Measurements from ENCODE around the gene SUPT4H1. TPM values are rescaled to one million over a fixed set of nuclear protein-coding genes. Genes with fewer than 3 reads are reported as not detected.
A peak's percentile ranks its signal among the peaks of the same experiment; 100 is the strongest.

SUPT4H1 gene
- total RNA-seq, 5 donors from 2014 or later (not counting 1 experiment from before 2014, with no cell fraction given) = 40.5 to 77.3 (median 63.2) TPM

- H3K4me3 Mint-ChIP-seq = peak overlapping the region in 1 of 3 donors; percentile 5
- CTCF ChIA-PET = interaction anchor here (0.5 to 2.4 kb wide), 4 partner anchors 36 to 565 kb away, joined by 4 to 7 read pairs (median 5); no protein-coding TSS in a partner anchor
- H3K27ac ChIP-seq (ENCODE audit: low read length) = peak overlapping the region; percentile 40
Measured at GRCh38 chr17:58381124-58382035, 29.4 kb upstream of the SUPT4H1 start.

DNA sequence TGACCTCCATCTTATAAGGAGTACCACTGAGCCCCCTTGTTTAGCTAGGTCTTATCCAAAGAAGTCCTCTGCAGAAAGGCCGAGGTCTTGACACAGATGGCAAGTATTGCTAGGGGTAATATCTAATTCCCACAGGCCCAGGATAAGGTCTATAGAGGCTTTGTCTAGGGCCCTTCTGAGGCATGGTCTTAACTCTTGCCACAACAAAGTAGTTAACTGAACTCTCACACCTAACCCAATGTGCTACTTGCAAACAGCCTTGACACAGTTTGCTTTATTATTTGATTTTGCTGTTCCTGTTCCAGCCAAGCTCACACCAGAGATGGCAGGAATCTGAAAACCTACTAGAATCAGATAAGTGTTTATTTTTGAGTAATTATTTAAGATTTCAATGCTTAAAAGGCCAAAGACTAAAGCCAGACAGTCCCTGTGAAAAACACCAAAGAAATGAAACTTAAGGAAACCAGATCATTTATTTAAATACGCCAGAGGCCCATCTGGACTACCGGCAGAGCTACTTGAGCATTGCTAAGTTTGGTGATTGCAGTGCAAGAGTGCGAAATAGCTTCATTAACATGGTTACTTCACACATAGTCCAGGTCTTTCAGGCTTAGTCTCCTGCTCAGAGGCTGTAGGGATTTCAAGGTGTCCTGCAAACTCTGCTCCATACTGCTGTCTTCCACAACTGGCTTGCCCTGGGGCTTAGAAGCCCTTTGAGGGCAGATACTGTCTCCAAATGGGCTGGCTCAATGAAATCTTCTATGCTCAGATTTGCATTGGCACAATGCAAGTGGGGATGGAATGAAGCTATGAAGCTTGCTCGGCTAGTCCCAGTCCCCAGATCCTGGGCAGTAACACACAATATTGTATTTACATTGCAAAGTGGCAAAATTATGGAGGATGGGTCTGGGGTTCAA is 28.5 kb upstream of the SUPT4H1 start:
- no peaks in the 10 kb centered on the region for H3K27me3 ChIP-seq (replicated peaks in 1 of 2; ENCODE audit: control insufficient read depth in 2 of 2, extremely low read depth in 1 of 2, insufficient read depth in 2 of 2, low read length in 1 of 2)
- DNase-seq (no peak), ATAC-seq (replicated peaks in 1 of 4) (no peak)
- CTCF ChIA-PET = interaction anchor here in 1 of 2 donors (0.6 kb wide), 1 partner anchor 337 kb away, joined by 3 read pairs; no protein-coding TSS in a partner anchor
- WGBS (ENCODE audit: insufficient coverage) = no CpG with 5 or more reads among the region's 5 CpGs
- no peak overlapping the region for H3K27ac ChIP-seq (ENCODE audit: low read length)
- no peaks in the 10 kb centered on the region for H3K9me3 ChIP-seq
- Mint-ChIP-seq H3K4me1 (peaks cover 47 to 60% (median 55%) of the 10 kb centered on the region in 3 donors), H3K27ac (peak overlapping the region; percentile 24 to 47), H3K27me3 (no peaks in the 10 kb centered on the region), H3K9me3 (no peaks in the 10 kb centered on the region), H3K4me3 (no peak overlapping the region), H3K36me3 (no peaks in the 10 kb centered on the region)
- H3K36me3 ChIP-seq (ENCODE audit: control insufficient read depth in 2 of 2, extremely low read depth in 1 of 2, insufficient read depth in 1 of 2, low read length in 1 of 2) = no peaks in the 10 kb centered on the region
- H3K4me1 ChIP-seq (ENCODE audit: control insufficient read depth in 1 of 2, extremely low read depth in 1 of 2, insufficient read depth in 2 of 2, low read length in 2 of 2) = peaks cover 37 to 38% of the 10 kb centered on the region in 2 experiments
- POLR2A ChIA-PET = interaction anchor here in 1 of 2 donors (0.5 kb wide), 1 partner anchor 1236 kb away, joined by 3 read pairs; no protein-coding TSS in a partner anchor
- no peak overlapping the region for H3K4me3 ChIP-seq (ENCODE audit: control insufficient read depth in 1 of 2, extremely low read depth in 1 of 2, low read length in 1 of 2)

More at GRCh38 chr17:58381124-58382035, 29.4 kb upstream of the SUPT4H1 start:
- H3K36me3 Mint-ChIP-seq = no peaks in the 10 kb centered on the region
- DNase-seq (no peak), ATAC-seq (replicated peaks in 1 of 4) (no peak)
- peaks cover 47 to 60% (median 55%) of the 10 kb centered on the region in 3 donors for H3K4me1 Mint-ChIP-seq
- Histone ChIP-seq H3K36me3 (ENCODE audit: control insufficient read depth in 2 of 2, extremely low read depth in 1 of 2, insufficient read depth in 1 of 2, low read length in 1 of 2) (no peaks in the 10 kb centered on the region), H3K4me1 (ENCODE audit: control insufficient read depth in 1 of 2, extremely low read depth in 1 of 2, insufficient read depth in 2 of 2, low read length in 2 of 2) (peaks cover 37 to 38% of the 10 kb centered on the region in 2 experiments), H3K27me3 (replicated peaks in 1 of 2; ENCODE audit: control insufficient read depth in 2 of 2, extremely low read depth in 1 of 2, insufficient read depth in 2 of 2, low read length in 1 of 2) (no peaks in the 10 kb centered on the region), H3K4me3 (ENCODE audit: control insufficient read depth in 1 of 2, extremely low read depth in 1 of 2, low read length in 1 of 2) (no peak overlapping the region), H3K9me3 (no peaks in the 10 kb centered on the region)
- no peaks in the 10 kb centered on the region for H3K27me3 Mint-ChIP-seq
- no peaks in the 10 kb centered on the region for H3K9me3 Mint-ChIP-seq
- POLR2A ChIA-PET = interaction anchor here in 1 of 2 donors (1.4 kb wide), 1 partner anchor 26 kb away, joined by 3 read pairs; no protein-coding TSS in a partner anchor
- WGBS (ENCODE audit: insufficient coverage) = 100% methylated on average over 2 of the region's 3 CpGs
- H3K27ac Mint-ChIP-seq = peak overlapping the region; percentile 81 to 83

DNA sequence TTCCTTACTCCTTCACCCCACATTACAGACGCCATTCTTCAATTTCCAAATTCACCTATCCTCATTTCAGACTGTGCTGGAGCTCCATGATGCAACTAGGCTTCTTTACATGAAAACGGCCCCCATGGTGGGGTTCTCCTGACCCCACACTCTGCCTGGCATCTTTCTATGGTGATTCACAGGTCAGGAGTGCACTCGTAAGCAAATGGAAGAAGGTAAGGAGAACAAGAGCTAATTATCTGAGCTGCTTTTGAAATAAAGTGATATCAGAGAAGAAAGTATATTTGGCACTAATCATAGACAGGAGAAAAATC is 27.5 kb upstream of the SUPT4H1 start:
- no peaks in the 10 kb centered on the region for H3K27me3 Mint-ChIP-seq
- peaks cover 47 to 53% (median 53%) of the 10 kb centered on the region in 3 donors for H3K4me1 Mint-ChIP-seq
- Histone ChIP-seq H3K9me3 (no peaks in the 10 kb centered on the region), H3K36me3 (ENCODE audit: control insufficient read depth in 2 of 2, extremely low read depth in 1 of 2, insufficient read depth in 1 of 2, low read length in 1 of 2) (no peaks in the 10 kb centered on the region), H3K4me1 (ENCODE audit: control insufficient read depth in 1 of 2, extremely low read depth in 1 of 2, insufficient read depth in 2 of 2, low read length in 2 of 2) (peaks cover 37 to 38% of the 10 kb centered on the region in 2 experiments), H3K27me3 (replicated peaks in 1 of 2; ENCODE audit: control insufficient read depth in 2 of 2, extremely low read depth in 1 of 2, insufficient read depth in 2 of 2, low read length in 1 of 2) (no peaks in the 10 kb centered on the region), H3K4me3 (ENCODE audit: control insufficient read depth in 1 of 2, extremely low read depth in 1 of 2, low read length in 1 of 2) (no peak overlapping the region), H3K27ac (ENCODE audit: low read length) (no peak overlapping the region)
- peak overlapping the region in 1 of 3 donors; percentile 52 for H3K4me3 Mint-ChIP-seq
- CTCF ChIA-PET = interaction anchor here in 1 of 2 donors (0.9 kb wide), 1 partner anchor 38 kb away, joined by 5 read pairs; the partner anchor contains the start of gene RNF43
- H3K36me3 Mint-ChIP-seq = peaks cover 5% of the 10 kb centered on the region
- ATAC-seq (replicated peaks in 1 of 4) (no peak), DNase-seq (no peak)
- POLR2A ChIA-PET = interaction anchor here in 1 of 2 donors (0.6 kb wide), 1 partner anchor 323 kb away, joined by 3 read pairs; no protein-coding TSS in a partner anchor
- H3K9me3 Mint-ChIP-seq = no peaks in the 10 kb centered on the region
- peak overlapping the region in 1 of 2 donors; percentile 59 for H3K27ac Mint-ChIP-seq
- WGBS (ENCODE audit: insufficient coverage) = no CpG with 5 or more reads among the region's 3 CpGs

- no peaks in the 10 kb centered on the region for H3K9me3 ChIP-seq
- 33% methylated on average over 3 of the region's 8 CpGs for WGBS (ENCODE audit: insufficient coverage)
- ATAC-seq (replicated peaks in 1 of 4) (peak; percentile 44 to 70 (median 60)), DNase-seq (peak in 1 of 35 experiments; percentile 27)
- peak overlapping the region; percentile 36 to 59 for H3K27ac Mint-ChIP-seq
- no peaks in the 10 kb centered on the region for H3K27me3 ChIP-seq (replicated peaks in 1 of 2; ENCODE audit: control insufficient read depth in 2 of 2, extremely low read depth in 1 of 2, insufficient read depth in 2 of 2, low read length in 1 of 2)
- ChIA-PET CTCF (interaction anchor here in 1 of 2 donors (0.9 kb wide), 1 partner anchor 39 kb away, joined by 5 read pairs; the partner anchor contains the start of gene RNF43), POLR2A (interaction anchor here in 1 of 2 donors (0.6 to 0.8 kb wide), 2 partner anchors 26 to 323 kb away, joined by 3 read pairs; no protein-coding TSS in a partner anchor)
- peaks cover 5% of the 10 kb centered on the region for H3K36me3 Mint-ChIP-seq
- H3K27me3 Mint-ChIP-seq = no peaks in the 10 kb centered on the region
- no peak overlapping the region for H3K4me3 ChIP-seq (ENCODE audit: control insufficient read depth in 1 of 2, extremely low read depth in 1 of 2, low read length in 1 of 2)
- no peak overlapping the region for H3K27ac ChIP-seq (ENCODE audit: low read length)
- no peaks in the 10 kb centered on the region for H3K36me3 ChIP-seq (ENCODE audit: control insufficient read depth in 2 of 2, extremely low read depth in 1 of 2, insufficient read depth in 1 of 2, low read length in 1 of 2)
- H3K4me1 ChIP-seq (ENCODE audit: control insufficient read depth in 1 of 2, extremely low read depth in 1 of 2, insufficient read depth in 2 of 2, low read length in 2 of 2) = peaks cover 37 to 38% of the 10 kb centered on the region in 2 experiments
- peak overlapping the region in 1 of 3 donors; percentile 52 for H3K4me3 Mint-ChIP-seq
- H3K4me1 Mint-ChIP-seq = peaks cover 47 to 53% (median 51%) of the 10 kb centered on the region in 3 donors
- H3K9me3 Mint-ChIP-seq = no peaks in the 10 kb centered on the region
Measured at GRCh38 chr17:58378733-58379510, 26.9 kb upstream of the SUPT4H1 start.

- Mint-ChIP-seq H3K27me3 (no peaks in the 10 kb centered on the region), H3K27ac (no peak overlapping the region), H3K36me3 (peaks cover 6% of the 10 kb centered on the region), H3K4me3 (no peak overlapping the region), H3K9me3 (no peaks in the 10 kb centered on the region), H3K4me1 (peaks cover 42 to 50% (median 43%) of the 10 kb centered on the region in 3 donors)
- Histone ChIP-seq H3K4me1 (ENCODE audit: control insufficient read depth in 1 of 2, extremely low read depth in 1 of 2, insufficient read depth in 2 of 2, low read length in 2 of 2) (peaks cover 35 to 36% of the 10 kb centered on the region in 2 experiments), H3K27me3 (replicated peaks in 1 of 2; ENCODE audit: control insufficient read depth in 2 of 2, extremely low read depth in 1 of 2, insufficient read depth in 2 of 2, low read length in 1 of 2) (no peaks in the 10 kb centered on the region), H3K36me3 (ENCODE audit: control insufficient read depth in 2 of 2, extremely low read depth in 1 of 2, insufficient read depth in 1 of 2, low read length in 1 of 2) (no peaks in the 10 kb centered on the region), H3K9me3 (no peaks in the 10 kb centered on the region), H3K27ac (ENCODE audit: low read length) (no peak overlapping the region), H3K4me3 (ENCODE audit: control insufficient read depth in 1 of 2, extremely low read depth in 1 of 2, low read length in 1 of 2) (no peak overlapping the region)
- WGBS (ENCODE audit: insufficient coverage) = 88% methylated on average over 4 of the region's 5 CpGs
- ChIA-PET POLR2A (no interaction called here), CTCF (no interaction called here)
- ATAC-seq (replicated peaks in 1 of 4) = no peak
- DNase-seq = no peak
Measured at GRCh38 chr17:58377661-58378060, 25.7 kb upstream of the SUPT4H1 start.

Measured in T-cell (primary cell).